SK-N-SH (cell line): ENCODE data around the gene SP4. TPM values are rescaled to one million over a fixed set of nuclear protein-coding genes. Genes with fewer than 3 reads are reported as not detected.

Experiments
- CTCF ChIA-PET: fragments of 300-600, 350-600 bp; formaldehyde crosslinking; extraction: SDS; loops from one replicate; lab custom pipeline; 2021; lab: Yijun Ruan, JAX
- POLR2A ChIA-PET: fragments of 350-600 bp; sonication (Branson Sonifier 250); formaldehyde crosslinking; extraction: SDS; loops from one replicate; lab custom pipeline; 2020; ENCODE audit warnings: antibody characterized with exemption, inconsistent platforms; lab: Yijun Ruan, JAX
- DNase-seq: peaks from one replicate; pipeline ENCODE4 v3.0.0; 2012
- H2AFZ ChIP-seq: fragments of 200-600 bp; sonication (generic); 2 replicates; pipeline ENCODE4 v1.8.1; 2016; ENCODE audit warnings: antibody characterized with exemption, mild to moderate bottlenecking, low read depth
- H3F3A ChIP-seq: fragments of 200-600 bp; sonication (generic); replicated peaks from 2 replicates; pipeline ENCODE3; 2016; ENCODE audit warnings: antibody characterized with exemption, mild to moderate bottlenecking; ENCODE audit not compliant: insufficient read depth
- H3K27ac ChIP-seq, 2 experiments: fragments of 200-500 bp in 1 of 2; fragments of 200-600 bp in 1 of 2; sonication (Bioruptor generic) in 1 of 2; sonication (generic), shearing (Covaris generic) in 1 of 2; 2 replicates each; pipeline versions ENCODE4 v1.5.1 to v1.6.1; 2014 to 2016; ENCODE audit warnings: low read depth in 2 of 2, inconsistent platforms in 1 of 2, low read length in 1 of 2, mild to moderate bottlenecking in 1 of 2, mixed read lengths in 1 of 2
- H3K27me3 ChIP-seq: fragments of 200-600 bp; sonication (generic), shearing (Covaris generic); 2 replicates; pipeline ENCODE4 v1.6.1; 2016; ENCODE audit warnings: mixed run types; ENCODE audit not compliant: insufficient read depth
- H3K36me3 ChIP-seq, 2 experiments: fragments of 200-500 bp in 1 of 2; fragments of 200-600 bp in 1 of 2; sonication (Bioruptor generic) in 1 of 2; sonication (generic) in 1 of 2; replicated peaks in 1 of 2; 2 replicates each; pipeline versions ENCODE3 to v1.5.1; 2014 to 2016; ENCODE audit warnings: low read length in 1 of 2, mild to moderate bottlenecking in 1 of 2; ENCODE audit not compliant: insufficient read depth in 2 of 2, control insufficient read depth in 1 of 2
- H3K4me1 ChIP-seq, 2 experiments: fragments of 200-500 bp in 1 of 2; fragments of 200-600 bp in 1 of 2; sonication (Bioruptor generic) in 1 of 2; sonication (generic), shearing (Covaris generic) in 1 of 2; 2 replicates each; pipeline versions ENCODE4 v1.5.1 to v1.6.1; 2014 to 2016; ENCODE audit warnings: low read depth in 1 of 2, low read length in 1 of 2, mixed run types in 1 of 2; ENCODE audit not compliant: insufficient read depth in 2 of 2, control insufficient read depth in 1 of 2
- H3K4me2 ChIP-seq: fragments of 200-600 bp; sonication (generic), shearing (Covaris generic); 2 replicates; pipeline ENCODE4 v1.6.1; 2017; ENCODE audit warnings: mixed run types
- H3K4me3 ChIP-seq, 2 experiments: fragments of 200-500 bp in 1 of 2; fragments of 200-600 bp in 1 of 2; sonication (Bioruptor generic) in 1 of 2; sonication (generic), shearing (Covaris generic) in 1 of 2; 2 replicates each; pipeline versions ENCODE4 v1.5.1 to v1.8.1; 2014 to 2016; ENCODE audit warnings: low read depth in 2 of 2, inconsistent platforms in 1 of 2, low read length in 1 of 2, mild to moderate bottlenecking in 1 of 2, mixed read lengths in 1 of 2, moderate library complexity in 1 of 2
- H3K79me2 ChIP-seq: fragments of 200-600 bp; sonication (generic); 2 replicates; pipeline ENCODE4 v1.8.1; 2017; ENCODE audit warnings: mild to moderate bottlenecking; ENCODE audit not compliant: insufficient read depth
- H3K9ac ChIP-seq: fragments of 200-600 bp; sonication (generic); 2 replicates; pipeline ENCODE4 v1.6.1; 2017; ENCODE audit warnings: mixed run types
- H3K9me2 ChIP-seq: fragments of 200-600 bp; sonication (generic); 2 replicates; pipeline ENCODE4 v1.6.1; 2017; ENCODE audit warnings: mixed run types
- H3K9me3 ChIP-seq: fragments of 200-600 bp; sonication (generic); 2 replicates; pipeline ENCODE4 v1.6.1; 2017; ENCODE audit warnings: mixed run types, mild to moderate bottlenecking, moderate library complexity
- H4K20me1 ChIP-seq: fragments of 200-600 bp; sonication (generic); 2 replicates; pipeline ENCODE4 v1.6.1; 2017; ENCODE audit warnings: mild to moderate bottlenecking, mixed run types; ENCODE audit not compliant: insufficient read depth
- CHD2 ChIP-seq: fragments of 150-350 bp; IDR thresholded peaks from 2 replicates; pipeline ENCODE4 v1.6.1; 2018; ENCODE audit warnings: low read length; ENCODE audit not compliant: partially characterized antibody
- EP300 ChIP-seq, 2 experiments: IDR thresholded peaks; 2 replicates each; pipeline versions ENCODE4 v1.4.0 to v1.6.1; 2012; ENCODE audit warnings: borderline replicate concordance in 1 of 2, low read depth in 1 of 2, low read length in 1 of 2
- EZH2phosphoT487 ChIP-seq: fragments of 200-600 bp; sonication (generic); IDR thresholded peaks from 2 replicates; pipeline ENCODE4 v1.6.1; 2017; ENCODE audit warnings: low read depth, mixed run types, mild to moderate bottlenecking, antibody characterized with exemption, moderate library complexity, borderline replicate concordance
- FOSL2 ChIP-seq: IDR thresholded peaks from 2 replicates; pipeline ENCODE4 v1.4.0; 2012; ENCODE audit warnings: low read depth, mild to moderate bottlenecking, moderate library complexity, borderline replicate concordance
- FOXJ3 ChIP-seq: sonication (generic); formaldehyde crosslinking; IDR thresholded peaks from 2 replicates; pipeline ENCODE4 v1.5.1; 2020; ENCODE audit warnings: mild to moderate bottlenecking, missing genetic modification reagents
- GABPA ChIP-seq: IDR thresholded peaks from 2 replicates; pipeline ENCODE4 v1.4.0; 2012; ENCODE audit warnings: low read depth, mild to moderate bottlenecking
- MEF2A ChIP-seq: IDR thresholded peaks from 2 replicates; pipeline ENCODE4 v1.4.0; 2012; ENCODE audit warnings: low read depth, borderline replicate concordance
- POLR2AphosphoS5 ChIP-seq: IDR thresholded peaks from 2 replicates; pipeline ENCODE4 v1.6.1; 2012; ENCODE audit warnings: low read depth, low read length
- RCOR1 ChIP-seq: fragments of 150-350 bp; IDR thresholded peaks from 2 replicates; pipeline ENCODE4 v1.6.1; 2017; ENCODE audit warnings: antibody characterized with exemption, low read length
- RFX5 ChIP-seq: IDR thresholded peaks from 2 replicates; pipeline ENCODE4 v1.6.1; 2012; ENCODE audit warnings: mild to moderate bottlenecking, improper control_type of control experiment, low read length
- SMC3 ChIP-seq: IDR thresholded peaks from 2 replicates; pipeline ENCODE4 v1.6.1; 2012; ENCODE audit warnings: low read depth, low read length, improper control_type of control experiment
- TAF1 ChIP-seq: IDR thresholded peaks from 2 replicates; pipeline ENCODE4 v1.6.1; 2012; ENCODE audit warnings: low read depth, mild to moderate bottlenecking, low read length, moderate library complexity, borderline replicate concordance
- TCF12 ChIP-seq: IDR thresholded peaks from 2 replicates; pipeline ENCODE4 v1.4.0; 2012
- TEAD4 ChIP-seq: IDR thresholded peaks from 2 replicates; pipeline ENCODE4 v1.4.0; 2012; ENCODE audit warnings: mild to moderate bottlenecking, borderline replicate concordance; ENCODE audit not compliant: insufficient read depth
- WGBS: methylation state at CpG from one replicate; pipeline ENCODE4 v1.1.6; 2017; ENCODE audit warnings: low lambda C conversion rate; 5-methylcytosine and 5-hydroxymethylcytosine counted together
- polyA plus RNA-seq, 3 experiments: library from polyadenylated mRNA; depleted of rRNA; stranded (reverse); fragments of >200 nt; gene quantifications; 2 replicates each; pipeline ENCODE4 v1.2.3, GENCODE V29; 2012
- TF ChIP-seq, protein P1 (sequence below): IDR thresholded peaks from 2 replicates; pipeline ENCODE4 v1.6.1; 2012; ENCODE audit warnings: mild to moderate bottlenecking, low read depth, low read length, moderate library complexity
- TF ChIP-seq, protein P2 (sequence below): IDR thresholded peaks from 2 replicates; pipeline ENCODE4 v1.4.0; 2012; ENCODE audit warnings: low read depth, borderline replicate concordance

SP4 gene
- polyA plus RNA-seq, 1 of the 3 experiments (the other 2 are of a cell fraction): 1.1 TPM

DNA sequence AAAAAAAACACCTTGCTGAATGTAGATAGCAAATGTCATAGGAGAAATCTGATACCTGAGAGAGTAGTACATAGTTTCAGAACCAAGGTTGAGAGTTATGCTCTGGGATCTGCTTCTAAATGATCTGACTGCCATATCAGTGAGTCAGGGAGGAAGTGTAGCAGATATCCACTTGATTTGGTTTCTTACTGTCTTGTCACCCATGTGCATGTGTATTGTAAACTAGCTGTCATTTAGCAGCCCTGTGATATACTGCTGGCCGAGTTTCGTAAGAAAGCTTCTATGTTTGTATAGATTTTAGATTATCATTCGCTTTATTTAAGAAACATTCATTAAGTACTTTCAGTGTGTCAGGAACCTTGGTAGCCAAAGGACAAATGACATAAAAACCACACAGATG lies 42.0 kb downstream of the SP4 start:
- Histone ChIP-seq H3K79me2 (no peaks in the 10 kb centered on the region), H3K9me2 (no peaks in the 10 kb centered on the region), H3F3A (no peaks in the 10 kb centered on the region), H3K9me3 (no peaks in the 10 kb centered on the region), H3K4me3 (no peak overlapping the region), H3K27me3 (no peaks in the 10 kb centered on the region), H3K27ac (no peak overlapping the region), H3K4me1 (no peaks in the 10 kb centered on the region), H3K9ac (no peak overlapping the region), H3K36me3 (no peaks in the 10 kb centered on the region), H4K20me1 (no peaks in the 10 kb centered on the region), H2AFZ (no peak overlapping the region), H3K4me2 (no peak overlapping the region)
- ChIA-PET CTCF (interaction anchor here (1.1 to 2.0 kb wide), 2 partner anchors 12 to 18 kb away, joined by 3 to 5 read pairs; no protein-coding TSS in a partner anchor), POLR2A (no interaction called here)
- DNase-seq: no peak
- TF ChIP-seq, protein P1, sequence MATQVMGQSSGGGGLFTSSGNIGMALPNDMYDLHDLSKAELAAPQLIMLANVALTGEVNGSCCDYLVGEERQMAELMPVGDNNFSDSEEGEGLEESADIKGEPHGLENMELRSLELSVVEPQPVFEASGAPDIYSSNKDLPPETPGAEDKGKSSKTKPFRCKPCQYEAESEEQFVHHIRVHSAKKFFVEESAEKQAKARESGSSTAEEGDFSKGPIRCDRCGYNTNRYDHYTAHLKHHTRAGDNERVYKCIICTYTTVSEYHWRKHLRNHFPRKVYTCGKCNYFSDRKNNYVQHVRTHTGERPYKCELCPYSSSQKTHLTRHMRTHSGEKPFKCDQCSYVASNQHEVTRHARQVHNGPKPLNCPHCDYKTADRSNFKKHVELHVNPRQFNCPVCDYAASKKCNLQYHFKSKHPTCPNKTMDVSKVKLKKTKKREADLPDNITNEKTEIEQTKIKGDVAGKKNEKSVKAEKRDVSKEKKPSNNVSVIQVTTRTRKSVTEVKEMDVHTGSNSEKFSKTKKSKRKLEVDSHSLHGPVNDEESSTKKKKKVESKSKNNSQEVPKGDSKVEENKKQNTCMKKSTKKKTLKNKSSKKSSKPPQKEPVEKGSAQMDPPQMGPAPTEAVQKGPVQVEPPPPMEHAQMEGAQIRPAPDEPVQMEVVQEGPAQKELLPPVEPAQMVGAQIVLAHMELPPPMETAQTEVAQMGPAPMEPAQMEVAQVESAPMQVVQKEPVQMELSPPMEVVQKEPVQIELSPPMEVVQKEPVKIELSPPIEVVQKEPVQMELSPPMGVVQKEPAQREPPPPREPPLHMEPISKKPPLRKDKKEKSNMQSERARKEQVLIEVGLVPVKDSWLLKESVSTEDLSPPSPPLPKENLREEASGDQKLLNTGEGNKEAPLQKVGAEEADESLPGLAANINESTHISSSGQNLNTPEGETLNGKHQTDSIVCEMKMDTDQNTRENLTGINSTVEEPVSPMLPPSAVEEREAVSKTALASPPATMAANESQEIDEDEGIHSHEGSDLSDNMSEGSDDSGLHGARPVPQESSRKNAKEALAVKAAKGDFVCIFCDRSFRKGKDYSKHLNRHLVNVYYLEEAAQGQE: no peak
- TF ChIP-seq SMC3 (no peak), TCF12 (no peak), GABPA (no peak), TEAD4 (no peak), EP300 (IDR thresholded peaks at IDR 0.05; ENCODE audit: borderline replicate concordance in 1 of 2, low read depth in 1 of 2, low read length in 1 of 2) (no peak), EZH2phosphoT487 (no peak), RCOR1 (no peak), FOXJ3 (no peak)
- 90% methylated on average over 3 of the region's 3 CpGs for WGBS

DNA sequence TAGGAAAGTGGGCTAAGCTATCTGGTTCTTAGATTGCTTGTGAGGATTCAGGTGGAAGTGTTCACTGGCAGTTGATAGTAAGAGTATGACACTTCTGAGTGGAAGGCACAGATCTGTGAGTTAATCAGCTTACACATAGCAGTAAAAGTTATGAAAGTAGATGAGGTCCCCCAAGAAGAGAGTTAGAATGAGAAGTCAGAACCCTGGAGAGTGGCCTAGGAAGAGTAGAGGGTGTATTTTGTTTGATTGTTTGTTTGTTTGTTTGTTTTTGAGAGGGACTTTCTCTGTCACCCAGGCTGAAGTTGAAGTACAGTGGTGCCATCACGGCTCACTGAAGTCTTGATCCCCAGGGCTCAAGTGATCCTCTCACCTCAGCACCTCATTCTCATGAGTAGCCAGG lies 44.1 kb downstream of the SP4 start:
- Histone ChIP-seq H3K27ac (no peak overlapping the region), H4K20me1 (no peaks in the 10 kb centered on the region), H3K4me1 (no peaks in the 10 kb centered on the region), H3K36me3 (no peaks in the 10 kb centered on the region), H3K79me2 (no peaks in the 10 kb centered on the region), H3K9me3 (no peaks in the 10 kb centered on the region)
- 88% methylated on average over 1 of the region's 1 CpG for WGBS
- no peak for TF ChIP-seq RFX5
- TF ChIP-seq MEF2A: no peak
- no peak for TF ChIP-seq POLR2AphosphoS5
- TF ChIP-seq CHD2: no peak
- TF ChIP-seq, protein P2, sequence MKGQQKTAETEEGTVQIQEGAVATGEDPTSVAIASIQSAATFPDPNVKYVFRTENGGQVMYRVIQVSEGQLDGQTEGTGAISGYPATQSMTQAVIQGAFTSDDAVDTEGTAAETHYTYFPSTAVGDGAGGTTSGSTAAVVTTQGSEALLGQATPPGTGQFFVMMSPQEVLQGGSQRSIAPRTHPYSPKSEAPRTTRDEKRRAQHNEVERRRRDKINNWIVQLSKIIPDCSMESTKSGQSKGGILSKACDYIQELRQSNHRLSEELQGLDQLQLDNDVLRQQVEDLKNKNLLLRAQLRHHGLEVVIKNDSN: no peak
- TF ChIP-seq TAF1: no peak
- TF ChIP-seq FOSL2: no peak
- TF ChIP-seq, all 33 proteins: peak for 0
- no peaks in the 10 kb centered on the region for H3K27me3 ChIP-seq
- no peak overlapping the region for H2AFZ ChIP-seq
- ChIA-PET CTCF (no interaction called here), POLR2A (no interaction called here)
- DNase-seq: no peak
- H3K9me2 ChIP-seq: no peaks in the 10 kb centered on the region
- no peak overlapping the region for H3K4me2 ChIP-seq
- no peak overlapping the region for H3K4me3 ChIP-seq
- H3K9ac ChIP-seq: no peak overlapping the region
- no peaks in the 10 kb centered on the region for H3F3A ChIP-seq
